Tibial nerve (tissue), 4 donors: ENCODE results near the gene ILDR1.

Experiments used
- EP300 ChIP-seq, 2 donors: sonication (generic); formaldehyde crosslinking; IDR thresholded peaks; one replicate each; pipeline ENCODE4 v1.6.1; 2017; ENCODE audit warnings: antibody characterized with exemption in 2 of 2, mild to moderate bottlenecking in 1 of 2
- TF ChIP-seq, protein P1 (sequence below), 5 experiments: fragments of 200-600 bp in 3 of 5; fragments of 450-650 bp in 2 of 5; sonication (generic) in 3 of 5; IDR thresholded peaks; one replicate each; pipeline ENCODE4 v1.5.1; 2016 to 2019; ENCODE audit warnings: antibody characterized with exemption in 5 of 5, mild to moderate bottlenecking in 3 of 5, moderate library complexity in 2 of 5

DNA sequence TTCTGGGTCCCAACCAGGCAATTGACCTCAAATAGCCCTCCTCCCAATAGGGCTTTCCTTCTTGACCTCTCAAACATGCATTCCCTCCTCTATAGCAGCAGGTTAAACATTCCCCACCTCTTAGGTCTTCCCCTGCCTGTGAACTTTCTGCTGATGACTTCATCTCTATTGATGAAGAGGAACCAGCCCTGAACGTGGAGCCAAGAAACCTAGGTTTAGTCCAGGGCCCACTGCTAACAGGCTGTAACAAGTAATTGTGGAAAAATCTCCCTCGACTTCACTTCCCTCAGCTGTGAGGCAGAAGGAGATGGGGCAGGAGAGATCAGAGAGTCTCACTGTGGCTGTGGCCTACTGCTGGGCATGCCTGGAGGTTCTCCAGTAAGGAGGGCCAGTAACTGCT, 24.7 kb downstream of the ILDR1 start:
- TF ChIP-seq EP300 (IDR thresholded peaks at IDR 0.05): no peak
- TF ChIP-seq, protein P1, sequence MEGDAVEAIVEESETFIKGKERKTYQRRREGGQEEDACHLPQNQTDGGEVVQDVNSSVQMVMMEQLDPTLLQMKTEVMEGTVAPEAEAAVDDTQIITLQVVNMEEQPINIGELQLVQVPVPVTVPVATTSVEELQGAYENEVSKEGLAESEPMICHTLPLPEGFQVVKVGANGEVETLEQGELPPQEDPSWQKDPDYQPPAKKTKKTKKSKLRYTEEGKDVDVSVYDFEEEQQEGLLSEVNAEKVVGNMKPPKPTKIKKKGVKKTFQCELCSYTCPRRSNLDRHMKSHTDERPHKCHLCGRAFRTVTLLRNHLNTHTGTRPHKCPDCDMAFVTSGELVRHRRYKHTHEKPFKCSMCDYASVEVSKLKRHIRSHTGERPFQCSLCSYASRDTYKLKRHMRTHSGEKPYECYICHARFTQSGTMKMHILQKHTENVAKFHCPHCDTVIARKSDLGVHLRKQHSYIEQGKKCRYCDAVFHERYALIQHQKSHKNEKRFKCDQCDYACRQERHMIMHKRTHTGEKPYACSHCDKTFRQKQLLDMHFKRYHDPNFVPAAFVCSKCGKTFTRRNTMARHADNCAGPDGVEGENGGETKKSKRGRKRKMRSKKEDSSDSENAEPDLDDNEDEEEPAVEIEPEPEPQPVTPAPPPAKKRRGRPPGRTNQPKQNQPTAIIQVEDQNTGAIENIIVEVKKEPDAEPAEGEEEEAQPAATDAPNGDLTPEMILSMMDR (IDR thresholded peaks at IDR 0.05): no peak
